HG02970 (cell line): ENCODE measurements around the gene KLHDC7A.

Experiments used
- ATAC-seq: cut with Tn5 transposase; IDR thresholded peaks from one replicate; pipeline ENCODE4 v1.9.1; 2021; ENCODE audit warnings: mild to moderate bottlenecking, moderate library complexity, moderate number of reproducible peaks; ENCODE audit not compliant: unreplicated experiment, low FRiP score

KLHDC7A gene

DNA sequence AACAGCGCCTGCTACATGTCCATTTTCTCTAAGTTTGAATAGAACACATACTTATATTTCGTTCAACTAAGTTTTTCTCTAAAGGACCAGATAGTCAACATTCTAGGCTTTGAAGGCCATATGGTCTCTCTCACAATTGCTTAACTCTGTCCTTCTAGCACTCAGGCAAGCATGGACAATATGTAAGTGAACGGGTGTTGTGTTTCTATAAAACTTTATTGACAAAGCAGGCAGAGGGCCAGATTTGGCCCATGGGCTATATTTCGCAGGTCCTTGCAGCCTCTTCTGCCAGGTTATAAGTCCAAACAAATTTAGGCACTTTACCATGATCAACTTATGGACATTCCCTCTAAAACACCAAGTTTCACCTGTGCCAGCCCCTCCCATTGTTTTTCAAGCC is 21.1 kb downstream of the KLHDC7A start:
- ATAC-seq = no peak

DNA sequence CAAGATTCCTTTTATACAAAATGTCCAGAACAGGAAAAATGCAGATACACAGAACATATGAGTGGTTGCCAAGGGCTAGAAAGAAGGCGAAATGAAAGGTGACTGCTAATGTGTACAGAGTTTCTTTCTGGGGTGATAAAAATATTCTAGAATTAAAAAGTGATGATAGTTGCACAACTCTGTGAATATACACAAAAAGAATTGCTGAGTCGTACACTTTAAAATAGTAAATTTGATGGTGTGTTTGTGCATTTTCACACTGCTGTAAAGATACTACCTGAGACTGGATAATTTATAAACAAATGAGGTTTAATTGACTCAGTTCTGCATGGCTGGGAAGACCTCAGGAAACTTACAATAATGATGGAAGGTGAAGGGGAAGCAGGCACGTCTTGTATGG is 23.9 kb downstream of the KLHDC7A start:
- no peak for ATAC-seq

DNA sequence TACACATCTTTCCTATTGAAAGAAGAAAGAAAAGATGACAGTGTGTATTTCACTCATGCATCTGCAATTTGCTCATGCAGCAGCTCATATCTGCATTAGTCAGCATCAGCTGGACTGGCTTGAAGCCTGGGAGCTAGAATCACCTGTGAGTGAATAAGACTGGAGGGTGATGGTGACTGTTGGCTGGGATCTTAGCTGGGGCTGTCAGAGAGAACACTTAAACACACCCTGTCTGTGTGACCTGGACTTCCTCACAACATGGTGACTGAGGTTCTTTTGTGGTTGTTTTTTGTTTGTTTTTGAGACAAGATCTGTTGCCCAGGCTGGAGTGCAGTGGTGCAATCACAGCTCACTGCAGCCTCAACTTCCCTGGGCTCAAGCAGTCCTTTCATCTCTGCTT is 24.9 kb downstream of the KLHDC7A start:
- no peak for ATAC-seq

DNA sequence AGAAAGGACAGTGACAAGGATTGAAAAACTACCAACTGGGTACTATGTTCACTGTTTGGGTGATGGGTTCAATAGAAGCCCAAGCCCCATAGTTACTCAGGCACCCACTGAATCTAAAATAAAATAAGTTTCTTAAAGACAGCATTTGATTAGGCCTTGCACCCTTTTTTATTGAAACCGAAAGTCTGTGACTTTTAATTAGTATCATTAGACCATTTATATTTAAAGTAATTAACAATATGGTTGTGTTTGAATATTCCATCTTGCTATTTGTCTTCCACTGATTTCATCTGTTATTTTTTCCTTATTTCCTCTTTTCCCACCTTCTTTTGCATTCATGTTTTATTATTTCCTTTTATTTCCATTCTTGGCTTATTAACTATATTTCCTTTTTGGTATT is 27.4 kb downstream of the KLHDC7A start:
- no peak for ATAC-seq

DNA sequence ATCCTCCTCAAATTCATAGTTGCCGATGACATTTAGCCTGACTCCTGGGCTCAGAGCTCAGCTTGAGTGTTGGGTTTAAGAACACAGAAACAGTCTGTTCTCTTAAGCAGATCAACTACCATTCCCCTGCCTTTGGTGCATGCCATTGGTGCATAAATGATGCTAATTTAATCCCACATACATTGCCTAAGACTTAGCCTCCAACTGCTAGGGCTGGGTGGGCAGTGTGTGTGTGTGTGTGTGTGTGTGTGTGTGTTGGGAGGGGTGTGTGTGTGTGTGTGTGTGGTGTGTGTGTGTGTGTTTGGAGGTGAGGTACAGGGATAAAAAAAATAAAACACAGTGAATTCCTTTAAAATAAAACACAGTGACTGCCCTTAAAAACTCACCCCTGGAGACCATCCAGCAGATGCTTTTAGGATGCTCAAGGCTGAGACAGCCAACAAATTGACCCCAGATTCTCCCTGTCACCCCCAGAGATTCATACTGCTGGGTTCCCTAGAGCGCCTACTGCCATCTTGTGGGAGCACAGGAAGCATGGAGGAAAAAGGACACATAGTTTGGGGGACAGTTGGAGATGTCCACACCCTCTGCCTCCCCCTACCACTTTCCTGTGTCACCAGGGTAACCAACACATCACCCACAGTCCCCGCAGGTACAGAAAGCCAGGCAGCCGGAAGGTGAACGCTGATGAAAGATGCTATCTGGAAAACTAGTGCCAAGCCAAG is 30.6 kb downstream of the KLHDC7A start:
- no peak for ATAC-seq

DNA sequence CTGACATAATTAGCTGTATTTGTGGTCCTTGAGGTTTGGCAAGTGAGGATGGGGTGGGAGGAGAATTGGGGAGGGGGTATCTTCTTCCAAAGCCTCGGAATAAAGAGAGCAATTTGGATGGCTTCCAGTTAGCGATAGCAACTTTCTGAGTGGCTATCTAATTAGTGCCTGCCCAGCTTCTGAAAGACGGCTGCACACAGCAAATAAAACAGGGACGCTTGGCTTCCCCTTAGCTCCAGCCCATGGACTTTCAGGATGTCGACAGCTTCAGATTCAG is 31.1 kb downstream of the KLHDC7A start:
- no peak for ATAC-seq

DNA sequence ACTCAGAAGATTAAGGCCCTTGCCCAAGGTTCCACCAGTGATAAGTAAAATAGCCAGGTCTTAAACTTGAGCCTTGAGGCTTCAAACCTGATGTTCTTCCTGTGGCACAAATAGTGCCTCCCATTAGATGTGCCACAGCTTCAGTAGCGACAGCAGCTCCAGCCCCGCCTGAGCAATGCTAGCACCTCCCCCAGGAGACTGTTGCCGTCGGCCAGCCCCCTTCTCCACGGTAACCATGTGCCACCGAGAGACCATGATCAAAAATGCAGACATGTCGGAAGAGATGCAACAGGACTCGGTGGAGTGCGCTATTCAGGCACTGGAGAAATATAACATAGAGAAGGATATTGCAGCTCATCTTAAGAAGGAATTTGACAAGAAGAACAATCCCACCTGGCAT is 32.2 kb downstream of the KLHDC7A start:
- no peak for ATAC-seq

DNA sequence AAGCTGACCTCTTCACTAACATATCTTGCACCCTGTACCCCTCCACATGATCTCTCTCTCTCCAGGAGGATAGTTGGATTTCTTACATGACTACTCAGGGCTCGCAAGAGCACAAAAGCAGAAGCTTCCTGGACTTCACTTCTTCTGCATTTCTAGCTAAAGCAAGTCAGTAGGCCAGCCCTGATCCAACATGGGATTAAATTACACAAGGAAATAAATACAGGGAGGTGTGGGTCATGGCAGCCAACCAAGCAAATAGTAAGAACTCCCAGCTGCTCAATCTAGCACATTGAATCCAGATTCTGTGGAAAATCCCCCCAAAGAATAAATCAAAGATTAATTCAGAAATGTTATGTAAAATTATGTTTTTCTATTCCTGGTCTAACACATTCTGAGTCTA is 33.3 kb downstream of the KLHDC7A start:
- no peak for ATAC-seq

DNA sequence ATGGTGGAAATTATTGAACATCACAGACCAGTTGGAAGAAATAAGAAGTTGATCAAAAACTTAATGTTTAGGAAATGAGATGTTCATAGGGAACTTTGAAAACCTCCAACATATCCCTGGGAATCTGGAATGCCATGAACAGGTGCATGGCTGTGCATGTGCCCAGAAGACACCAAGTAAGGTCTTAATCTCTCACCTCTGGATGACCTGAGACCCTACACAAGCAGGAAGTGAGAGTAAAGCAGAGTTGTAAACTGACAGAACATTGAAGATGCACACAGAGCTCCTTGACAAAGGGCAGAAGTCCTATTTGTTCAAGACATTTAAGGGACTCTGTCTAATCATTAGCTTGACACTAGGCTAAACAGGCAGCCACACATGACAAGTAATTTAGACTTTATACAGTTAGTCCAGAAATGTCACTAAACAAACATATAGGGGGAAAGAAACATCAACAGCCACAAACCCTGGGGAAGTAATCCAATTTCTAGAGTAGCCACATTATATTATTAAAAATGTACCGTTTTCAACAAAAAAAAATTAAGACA is 34.5 kb downstream of the KLHDC7A start:
- ATAC-seq = no peak

DNA sequence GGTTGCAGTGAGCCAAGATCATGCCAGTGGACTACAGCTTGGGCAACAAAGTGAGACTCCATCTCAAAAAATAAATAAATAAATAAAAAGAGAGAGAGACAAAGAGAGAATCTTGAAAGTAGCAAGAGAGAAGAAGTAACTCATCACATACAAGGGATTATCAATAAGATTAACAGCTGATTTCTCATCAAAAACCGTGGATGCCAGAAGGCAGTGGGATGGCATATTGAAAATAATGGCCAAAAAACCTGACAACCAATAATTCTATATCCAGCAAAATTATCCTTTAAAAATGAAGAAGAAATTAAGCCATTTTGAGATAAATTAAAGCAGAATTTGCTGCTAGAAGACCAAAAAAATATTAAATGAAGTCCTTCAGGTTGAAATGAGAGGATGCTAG is 35.7 kb downstream of the KLHDC7A start:
- no peak for ATAC-seq

DNA sequence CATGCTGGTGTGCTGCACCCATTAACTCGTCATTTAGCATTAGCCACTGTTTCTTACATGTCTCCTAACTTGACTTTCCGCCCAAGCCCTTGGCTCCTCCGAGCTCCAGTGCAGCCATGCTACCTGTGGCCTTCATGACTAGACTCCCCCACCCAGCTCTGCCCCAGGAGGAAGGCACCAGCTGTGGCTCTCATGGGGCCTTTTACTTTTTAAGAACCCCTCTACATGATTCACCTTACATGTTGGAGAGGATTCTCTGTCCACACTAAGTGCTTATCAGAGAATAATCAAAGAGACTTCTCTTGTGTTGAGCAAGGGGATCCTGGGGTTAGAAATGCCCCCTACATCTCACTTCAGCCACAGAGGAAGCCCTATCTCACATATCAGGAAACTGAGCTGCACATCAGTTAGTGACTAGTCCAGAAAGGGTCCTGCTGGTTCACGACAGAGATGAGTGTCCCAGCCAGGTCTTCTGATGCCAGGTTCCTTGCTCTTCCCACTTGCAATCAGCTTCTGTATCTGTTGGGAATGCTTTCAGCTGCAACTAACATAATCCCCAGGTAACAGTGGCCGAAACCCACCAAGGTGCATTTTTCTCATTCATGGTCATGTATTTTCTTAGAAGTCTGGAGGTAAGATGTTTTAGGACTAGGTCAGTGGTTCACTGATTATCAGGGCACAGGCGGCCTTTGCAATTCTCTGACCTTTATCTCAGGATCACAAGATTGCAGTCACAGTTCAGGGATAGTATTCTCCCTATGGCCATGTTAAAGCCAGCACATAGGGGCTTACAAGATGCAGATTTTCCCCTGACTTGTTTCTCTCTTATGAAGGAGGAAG is 45.9 kb downstream of the KLHDC7A start:
- ATAC-seq = no peak

DNA sequence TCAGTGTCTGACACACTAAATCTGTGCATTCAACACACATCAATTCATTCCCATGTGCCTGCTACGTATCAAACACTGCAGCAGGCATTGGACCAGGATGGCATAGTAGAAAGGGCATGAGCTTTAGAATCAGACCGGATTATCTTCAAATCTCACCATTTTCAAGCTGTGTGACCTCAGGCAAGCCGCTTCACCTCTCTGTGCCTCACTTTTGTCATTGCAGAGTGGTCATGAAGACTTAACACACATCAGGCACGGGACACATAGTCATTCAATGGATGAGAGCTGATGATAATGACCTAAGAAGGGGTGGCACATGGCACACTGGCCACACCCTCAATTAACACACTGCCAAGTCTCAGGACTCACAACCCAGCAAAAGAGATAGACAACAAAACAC is 46.8 kb downstream of the KLHDC7A start:
- ATAC-seq = no peak

DNA sequence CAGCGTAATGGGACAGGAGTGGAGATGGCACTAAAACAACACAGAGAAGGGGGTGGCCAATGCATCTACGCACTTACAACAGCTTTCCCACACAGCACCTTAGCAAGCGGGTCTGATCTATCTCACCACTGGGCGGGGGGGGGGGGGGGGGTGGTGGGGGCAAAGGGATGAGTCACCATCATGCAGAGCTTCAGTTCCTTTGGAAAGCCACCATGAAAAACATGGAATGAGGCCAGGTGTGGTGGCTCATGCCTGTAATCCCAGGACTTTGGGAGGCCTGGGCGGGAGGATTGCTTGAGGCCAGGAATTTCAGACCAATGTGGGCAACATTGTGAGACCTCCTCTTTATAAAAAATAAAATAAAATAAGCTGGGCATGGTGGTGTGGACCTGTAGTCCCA is 47.2 kb downstream of the KLHDC7A start:
- no peak for ATAC-seq

DNA sequence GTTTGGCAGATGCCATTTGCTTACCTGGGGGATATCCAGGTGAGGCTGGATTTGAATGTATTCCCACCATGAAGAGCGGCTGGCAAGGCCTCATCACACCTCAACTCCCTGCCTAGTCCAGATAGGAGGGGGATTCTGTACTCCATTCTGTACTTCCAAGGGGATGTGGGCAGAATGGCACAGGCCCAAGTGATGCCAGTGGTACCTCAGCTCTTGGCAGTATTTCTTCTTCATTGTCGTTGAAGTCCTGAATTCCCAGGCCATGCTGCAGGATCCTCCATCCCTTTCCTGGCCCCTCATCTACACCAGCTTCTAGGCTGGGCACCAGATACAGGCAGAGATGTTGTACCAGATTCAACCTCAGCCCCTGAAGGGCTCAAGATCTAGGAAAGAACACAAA is 47.9 kb downstream of the KLHDC7A start:
- no peak for ATAC-seq

DNA sequence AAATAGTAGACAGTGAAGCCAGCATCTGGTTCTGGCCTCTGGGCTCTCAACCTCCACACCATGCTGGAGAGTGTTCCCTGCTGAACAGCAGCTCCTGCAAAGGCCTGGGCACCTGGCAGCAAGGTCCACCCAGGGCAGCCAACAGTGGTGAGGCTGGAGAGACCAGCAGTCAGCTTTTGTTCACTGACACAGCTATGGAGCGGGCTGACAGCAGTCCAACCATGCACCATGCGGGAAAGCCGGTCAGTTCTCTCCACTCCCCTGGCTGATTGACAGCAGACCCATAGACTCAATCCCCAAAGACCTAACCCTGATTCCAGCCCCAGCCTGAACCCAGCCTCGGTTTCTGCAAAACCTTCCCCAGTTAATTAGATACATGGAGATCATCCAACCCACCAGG is 49.0 kb downstream of the KLHDC7A start:
- ATAC-seq = no peak

DNA sequence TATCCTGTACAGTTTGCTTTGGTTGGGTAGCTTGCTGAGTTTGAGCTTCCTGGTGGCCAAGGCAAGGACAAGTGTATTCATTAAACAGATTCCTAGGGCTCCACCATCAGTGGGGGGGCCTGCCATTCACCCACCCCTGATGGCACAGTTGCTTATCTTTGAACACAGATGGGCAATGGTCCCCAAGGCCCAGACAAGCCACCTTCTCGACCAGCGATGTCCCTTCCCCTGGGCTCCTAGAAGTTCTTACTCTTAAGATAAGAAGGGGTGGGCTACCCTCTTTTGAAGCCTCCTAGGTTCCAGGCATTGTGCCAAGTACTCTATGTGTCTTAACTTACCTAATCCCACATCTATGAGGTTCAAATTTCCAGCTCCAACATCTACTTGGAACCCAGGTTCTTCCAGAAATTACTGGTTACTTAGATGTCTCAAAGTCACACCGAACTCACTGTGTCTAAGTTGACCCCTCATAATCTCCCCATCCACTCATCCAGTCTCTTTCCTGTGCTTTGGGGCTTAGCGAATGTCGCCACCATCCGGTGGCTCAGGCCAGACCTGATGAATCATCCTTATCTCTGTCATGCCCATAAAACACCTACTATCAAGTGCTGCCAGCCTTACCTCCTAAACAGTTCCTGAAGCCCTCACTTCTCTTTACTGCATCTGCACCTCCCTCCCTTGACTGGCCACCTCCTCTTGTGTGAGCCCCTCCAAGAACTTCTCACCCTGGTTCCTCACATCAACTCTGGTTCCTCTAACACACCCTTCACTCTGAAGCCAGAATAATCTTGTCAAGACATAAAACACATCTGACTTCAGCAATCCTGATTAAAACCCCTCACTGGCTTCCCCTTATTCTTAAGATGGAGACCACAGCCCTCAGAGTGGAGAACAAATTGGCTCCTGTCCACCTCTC is 50.1 kb downstream of the KLHDC7A start:
- no peak for ATAC-seq

DNA sequence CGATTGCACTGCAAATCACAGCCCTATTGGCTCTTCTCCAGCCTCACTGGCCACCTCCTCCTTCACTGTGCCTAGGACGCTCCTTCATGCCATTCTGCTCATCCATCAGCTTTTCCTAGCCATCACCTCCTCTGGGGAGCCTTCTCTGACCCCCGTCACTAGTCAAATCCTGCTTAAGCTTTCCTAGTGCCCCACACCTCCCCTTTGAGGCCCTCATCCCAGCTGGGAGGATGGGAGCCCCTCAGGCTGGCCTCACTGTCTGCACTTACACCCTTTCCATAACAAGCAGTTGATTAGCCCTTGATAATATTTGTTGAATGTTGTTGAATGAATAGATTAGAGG is 50.7 kb downstream of the KLHDC7A start:
- no peak for ATAC-seq

DNA sequence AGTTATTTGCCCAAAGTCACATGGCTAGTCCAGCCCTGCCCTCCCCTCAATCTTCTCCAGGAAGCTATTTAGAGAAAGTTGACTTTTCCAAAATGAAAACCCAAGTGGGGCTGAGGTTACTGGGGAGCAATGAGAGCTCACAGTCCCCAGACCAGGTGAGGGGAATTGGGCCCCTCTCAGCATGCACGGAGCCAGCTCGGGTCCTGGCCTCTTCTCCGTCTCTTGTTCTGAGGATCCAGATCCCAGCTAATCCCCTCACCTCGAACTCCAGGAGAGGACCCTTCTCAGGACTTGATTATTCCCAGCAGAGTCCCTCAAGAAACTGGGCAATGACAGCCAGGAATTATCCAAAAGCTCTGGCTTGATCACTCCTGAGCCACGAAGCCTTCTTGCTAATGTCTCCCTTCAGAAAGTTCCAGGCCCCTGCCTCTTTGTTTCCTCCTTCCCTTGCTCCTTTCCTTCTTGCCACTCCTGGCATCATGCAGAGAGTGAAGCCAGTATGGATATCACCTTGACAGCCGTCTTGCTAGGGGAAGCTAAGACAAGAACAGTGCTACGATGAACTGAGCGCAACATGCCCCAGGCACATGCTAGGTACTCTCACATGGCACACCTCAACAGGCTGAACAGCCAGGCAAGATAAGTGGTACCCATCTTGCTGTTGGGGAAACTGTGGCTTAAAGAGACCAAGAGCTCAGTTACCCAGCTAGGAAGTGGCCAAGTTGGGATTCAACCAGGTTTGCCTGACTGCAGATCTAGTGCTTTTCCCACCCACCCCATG is 51.9 kb downstream of the KLHDC7A start:
- no peak for ATAC-seq

DNA sequence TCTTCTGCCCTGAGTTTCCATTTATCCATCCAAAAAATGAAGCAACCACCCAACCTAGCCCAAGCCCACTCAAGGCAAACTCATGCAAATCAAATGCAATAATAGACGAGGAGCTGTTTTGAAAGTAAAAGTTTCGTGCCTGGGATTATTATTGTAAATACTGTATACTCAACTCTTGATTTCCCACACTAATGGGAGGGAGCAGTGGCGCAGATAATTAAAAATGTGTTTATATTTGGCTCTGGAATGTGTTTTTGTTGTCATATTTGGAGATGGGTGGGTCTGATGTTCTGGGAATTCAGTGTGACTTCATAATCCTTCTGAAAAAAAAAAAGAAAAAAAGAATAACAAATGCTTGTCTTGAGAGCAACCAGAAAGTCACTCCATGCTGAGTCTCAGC is 52.5 kb downstream of the KLHDC7A start:
- ATAC-seq = no peak

DNA sequence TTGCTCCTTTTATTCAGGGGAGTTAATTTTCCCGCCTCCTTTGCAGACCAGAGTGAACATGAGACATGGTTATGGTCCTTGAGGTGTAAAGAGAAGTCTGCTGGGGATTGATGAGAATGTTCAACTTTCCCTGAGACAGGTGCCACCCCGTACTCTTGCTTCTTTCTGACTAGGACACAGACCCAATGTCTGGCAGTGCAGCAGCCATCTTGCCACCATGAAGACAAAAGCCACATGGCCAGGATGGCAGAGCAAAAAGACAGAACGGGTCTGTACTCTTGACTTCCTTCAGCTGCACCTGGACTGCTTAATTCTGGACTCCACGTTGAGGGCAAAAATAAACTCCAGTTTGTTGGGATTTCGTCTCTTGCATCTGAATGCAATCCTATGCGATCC is 54.1 kb downstream of the KLHDC7A start:
- ATAC-seq = no peak
